ENCODE results near the gene C2CD5.

GRCh38 chr12:22588817-22589216 is 44.5 kb upstream of the C2CD5 start:
- TF ChIP-seq CEBPB (IDR thresholded peaks at IDR 0.05; ENCODE audit: low read depth, low read length) (no peak), CTCF (conservative IDR thresholded peaks at IDR 0.05; ENCODE audit: low read depth, low read length) (no peak), MXI1 (IDR thresholded peaks at IDR 0.05; ENCODE audit: borderline replicate concordance, low read depth, low read length) (no peak), POLR2A (IDR thresholded peaks at IDR 0.05; ENCODE audit: low read depth, low read length) (no peak), CHD1 (IDR thresholded peaks at IDR 0.05; ENCODE audit: low read depth, low read length) (no peak), RFX5 (IDR thresholded peaks at IDR 0.05; ENCODE audit: low read depth, low read length) (no peak)

Data from IMR-90 (cell line).